Chondrocyte (in vitro differentiated cells): Measurements from ENCODE around the gene SLC14A1. TPM values are rescaled to one million over a fixed set of nuclear protein-coding genes. Genes with fewer than 3 reads are reported as not detected.

Source experiments
- DNase-seq: peaks from one replicate; pipeline ENCODE4 v3.0.0; 2021; ENCODE audit warnings: mixed read lengths, low spot score
- H3K27ac Mint-ChIP-seq: one replicate; pipeline ENCODE4 v1.8.0; 2021; ENCODE audit warnings: mild to moderate bottlenecking, moderate library complexity, mixed read lengths; ENCODE audit not compliant: unreplicated experiment
- H3K27me3 Mint-ChIP-seq: 2 replicates; pipeline ENCODE4 v1.8.0; 2021; ENCODE audit warnings: low read depth, mixed read lengths
- H3K36me3 Mint-ChIP-seq: 2 replicates; pipeline ENCODE4 v1.8.0; 2021; ENCODE audit warnings: low read depth, mixed read lengths
- H3K4me1 Mint-ChIP-seq: 2 replicates; pipeline ENCODE4 v1.8.0; 2021; ENCODE audit warnings: low read depth, mild to moderate bottlenecking, mixed read lengths
- H3K4me3 Mint-ChIP-seq: one replicate; pipeline ENCODE4 v1.8.0; 2021; ENCODE audit warnings: mild to moderate bottlenecking, moderate library complexity, mixed read lengths; ENCODE audit not compliant: unreplicated experiment
- H3K9me3 Mint-ChIP-seq: 2 replicates; pipeline ENCODE4 v1.8.0; 2021; ENCODE audit warnings: low read depth, mixed read lengths
- CTCF ChIP-seq: fragments of 200-600 bp; sonication (generic); IDR thresholded peaks from 2 replicates; pipeline ENCODE4 v1.5.0; 2021; ENCODE audit warnings: antibody characterized with exemption, mild to moderate bottlenecking, moderate library complexity
- total RNA-seq: library from RNA; stranded (reverse); gene quantifications from 3 replicates; pipeline ENCODE4 v1.2.1, GENCODE V29; 2021

Gene SLC14A1
- total RNA-seq, 1 donor from 2014 or later = 0.25 TPM

GRCh38 chr18:45745817-45746461, 22.0 kb downstream of the SLC14A1 start:
- peaks cover 28% of the 10 kb centered on the region for H3K4me1 Mint-ChIP-seq
- H3K4me3 Mint-ChIP-seq = no peak overlapping the region
- H3K9me3 Mint-ChIP-seq = no peaks in the 10 kb centered on the region
- no peaks in the 10 kb centered on the region for H3K36me3 Mint-ChIP-seq
- no peak for DNase-seq
- TF ChIP-seq CTCF = no peak
- no peaks in the 10 kb centered on the region for H3K27me3 Mint-ChIP-seq
- no peak overlapping the region for H3K27ac Mint-ChIP-seq

- Mint-ChIP-seq H3K4me3 (no peak overlapping the region), H3K27me3 (no peaks in the 10 kb centered on the region), H3K4me1 (peaks cover 28% of the 10 kb centered on the region), H3K27ac (no peak overlapping the region), H3K36me3 (no peaks in the 10 kb centered on the region), H3K9me3 (no peaks in the 10 kb centered on the region)
- no peak for DNase-seq
- TF ChIP-seq CTCF = no peak
Observed at GRCh38 chr18:45748501-45748900, 24.5 kb downstream of the SLC14A1 start.

- DNase-seq = no peak
- no peaks in the 10 kb centered on the region for H3K27me3 Mint-ChIP-seq
- no peak overlapping the region for H3K27ac Mint-ChIP-seq
- H3K4me3 Mint-ChIP-seq = no peak overlapping the region
- peaks cover 29% of the 10 kb centered on the region for H3K4me1 Mint-ChIP-seq
- no peak for TF ChIP-seq CTCF
- H3K36me3 Mint-ChIP-seq = no peaks in the 10 kb centered on the region
- no peaks in the 10 kb centered on the region for H3K9me3 Mint-ChIP-seq
Observed at GRCh38 chr18:45749918-45750689, 26.1 kb downstream of the SLC14A1 start.

GRCh38 chr18:45751766-45752165, 27.8 kb downstream of the SLC14A1 start:
- no peak for TF ChIP-seq CTCF
- H3K9me3 Mint-ChIP-seq = no peaks in the 10 kb centered on the region
- no peaks in the 10 kb centered on the region for H3K27me3 Mint-ChIP-seq
- H3K4me1 Mint-ChIP-seq = peaks cover 32% of the 10 kb centered on the region
- DNase-seq = no peak
- H3K36me3 Mint-ChIP-seq = no peaks in the 10 kb centered on the region
- no peak overlapping the region for H3K4me3 Mint-ChIP-seq
- H3K27ac Mint-ChIP-seq = no peak overlapping the region

- no peak for TF ChIP-seq CTCF
- no peak overlapping the region for H3K27ac Mint-ChIP-seq
- peaks cover 34% of the 10 kb centered on the region for H3K4me1 Mint-ChIP-seq
- no peaks in the 10 kb centered on the region for H3K9me3 Mint-ChIP-seq
- DNase-seq = no peak
- no peaks in the 10 kb centered on the region for H3K27me3 Mint-ChIP-seq
- no peak overlapping the region for H3K4me3 Mint-ChIP-seq
- H3K36me3 Mint-ChIP-seq = no peaks in the 10 kb centered on the region
Observed at GRCh38 chr18:45752681-45753080, 28.7 kb downstream of the SLC14A1 start.
